DOHH2 (cell line): ENCODE results near the gene BMS1.
"Not testable (repeated sequence)": the region's sequence is repeated elsewhere in the genome, so short reads cannot be mapped to it uniquely, and the experiment has no call there.

Source experiments
- CTCF ChIP-seq: fragments of 200-600 bp; sonication (generic); IDR thresholded peaks from one replicate; pipeline ENCODE4 v1.5.1; 2014; ENCODE audit warnings: antibody characterized with exemption, mild to moderate bottlenecking, low read depth, low read length; ENCODE audit not compliant: poor library complexity, severe bottlenecking
- EZH2phosphoT487 ChIP-seq: fragments of 200-600 bp; sonication (generic); IDR thresholded peaks from 2 replicates; pipeline ENCODE4 v1.6.1; 2017; ENCODE audit warnings: borderline replicate concordance, mild to moderate bottlenecking, antibody characterized with exemption, low read length, moderate library complexity, mixed read lengths

GRCh38 chr10:42813989-42814687 is 31.5 kb downstream of the BMS1 start:
- TF ChIP-seq CTCF, EZH2phosphoT487: not testable (repeated sequence)
